Uterus (tissue), 2 donors: ENCODE data around the gene STYXL1.

ENCODE experiments used
- CTCF ChIP-seq, 4 experiments: fragments of 200-600 bp in 2 of 4; fragments of 450-650 bp in 2 of 4; sonication (generic) in 2 of 4; IDR thresholded peaks; one replicate each; pipeline ENCODE4 v1.5.1; 2016 to 2019; ENCODE audit warnings: antibody characterized with exemption in 4 of 4, mild to moderate bottlenecking in 2 of 4, moderate library complexity in 1 of 4
- POLR2A ChIP-seq, 2 donors: fragments of 450-650 bp; IDR thresholded peaks; one replicate each; pipeline ENCODE4 v1.6.1; 2016; ENCODE audit warnings: antibody characterized with exemption in 2 of 2, mild to moderate bottlenecking in 1 of 2, moderate library complexity in 1 of 2

GRCh38 chr7:76011442-76011861 lies 36.3 kb downstream of the STYXL1 start:
- no peak for TF ChIP-seq CTCF (IDR thresholded peaks at IDR 0.05)
- TF ChIP-seq POLR2A (IDR thresholded peaks at IDR 0.05): no peak
